ENCODE data around the gene GLI2. TPM values are rescaled to one million over a fixed set of nuclear protein-coding genes. Genes with fewer than 3 reads are reported as not detected.
A peak's percentile ranks its signal among the peaks of the same experiment; 100 is the strongest.

The GLI2 gene
- polyA plus RNA-seq, 3 donors, result not detected

GRCh38 chr2:120715353-120715752, 20.3 kb upstream of the GLI2 start:
- DNase-seq, result no peak
- Histone ChIP-seq H3K27ac (ENCODE audit: low read depth in 1 of 2, low read length in 2 of 2) (no peak overlapping the region), H3K9me3 (replicated peaks in 1 of 2; ENCODE audit: control insufficient read depth in 1 of 2, insufficient read depth in 1 of 2, low read length in 2 of 2) (no peaks in the 10 kb centered on the region), H3K4me2 (replicated peaks; ENCODE audit: extremely low read depth, low read length, poor library complexity, severe bottlenecking) (no peak overlapping the region), H3K4me3 (replicated peaks in 1 of 3; ENCODE audit: low read depth in 2 of 3, low read length in 3 of 3) (no peak overlapping the region), H3K27me3 (ENCODE audit: control insufficient read depth in 2 of 2, insufficient read depth in 2 of 2, low read length in 2 of 2) (no peaks in the 10 kb centered on the region), H3K9ac (ENCODE audit: insufficient read depth, low read length, poor library complexity, severe bottlenecking) (no peak overlapping the region), H3K4me1 (ENCODE audit: control insufficient read depth in 1 of 2, insufficient read depth in 2 of 2, low read length in 2 of 2) (no peaks in the 10 kb centered on the region), H2AFZ (ENCODE audit: insufficient read depth, low read depth, low read length, poor library complexity, severe bottlenecking) (no peak overlapping the region), H3K79me2 (ENCODE audit: insufficient read depth, low read length) (no peaks in the 10 kb centered on the region), H4K20me1 (ENCODE audit: insufficient read depth, low read length) (no peaks in the 10 kb centered on the region), H3K36me3 (replicated peaks in 1 of 2; ENCODE audit: control insufficient read depth in 1 of 2, insufficient read depth in 2 of 2, low read length in 2 of 2) (no peaks in the 10 kb centered on the region)
- H3K27ac Mint-ChIP-seq, result peak overlapping the region in 1 of 7 donors; percentile 30
- intact Hi-C loops (cut with micrococcal nuclease), result no loop called here
- no peak overlapping the region for H3K4me3 Mint-ChIP-seq
- 93% methylated on average over 8 of the region's 8 CpGs for WGBS (ENCODE audit: insufficient coverage)
- H3K36me3 Mint-ChIP-seq, result no peaks in the 10 kb centered on the region
- no peak for TF ChIP-seq CTCF (IDR thresholded peaks at IDR 0.05)
- no peaks in the 10 kb centered on the region for H3K4me1 Mint-ChIP-seq
- peaks cover under 1 to 11% (median 5%) of the 10 kb centered on the region in 3 donors for H3K27me3 Mint-ChIP-seq (ENCODE audit: low read depth in 3 of 3)
- H3K9me3 Mint-ChIP-seq, result no peaks in the 10 kb centered on the region

- WGBS (ENCODE audit: insufficient coverage), result 86% methylated on average over 8 of the region's 8 CpGs
- intact Hi-C loops (cut with micrococcal nuclease), result no loop called here
- Mint-ChIP-seq H3K27ac (no peak overlapping the region), H3K27me3 (ENCODE audit: low read depth in 3 of 3) (peaks cover 0 to 8% (median 5%) of the 10 kb centered on the region in 3 donors), H3K4me1 (no peaks in the 10 kb centered on the region), H3K36me3 (no peaks in the 10 kb centered on the region), H3K9me3 (no peaks in the 10 kb centered on the region), H3K4me3 (no peak overlapping the region)
- no peak overlapping the region for H3K4me3 ChIP-seq (replicated peaks in 1 of 3; ENCODE audit: low read depth in 2 of 3, low read length in 3 of 3)
- H3K36me3 ChIP-seq (replicated peaks in 1 of 2; ENCODE audit: control insufficient read depth in 1 of 2, insufficient read depth in 2 of 2, low read length in 2 of 2), result no peaks in the 10 kb centered on the region
- H3K27me3 ChIP-seq (ENCODE audit: control insufficient read depth in 2 of 2, insufficient read depth in 2 of 2, low read length in 2 of 2), result no peaks in the 10 kb centered on the region
- H3K9ac ChIP-seq (ENCODE audit: insufficient read depth, low read length, poor library complexity, severe bottlenecking), result no peak overlapping the region
- H3K4me1 ChIP-seq (ENCODE audit: control insufficient read depth in 1 of 2, insufficient read depth in 2 of 2, low read length in 2 of 2), result no peaks in the 10 kb centered on the region
- no peak for DNase-seq
- no peak overlapping the region for H2AFZ ChIP-seq (ENCODE audit: insufficient read depth, low read depth, low read length, poor library complexity, severe bottlenecking)
- no peak overlapping the region for H3K4me2 ChIP-seq (replicated peaks; ENCODE audit: extremely low read depth, low read length, poor library complexity, severe bottlenecking)
- H3K79me2 ChIP-seq (ENCODE audit: insufficient read depth, low read length), result no peaks in the 10 kb centered on the region
- H4K20me1 ChIP-seq (ENCODE audit: insufficient read depth, low read length), result no peaks in the 10 kb centered on the region
- no peak for TF ChIP-seq CTCF (IDR thresholded peaks at IDR 0.05)
- no peaks in the 10 kb centered on the region for H3K9me3 ChIP-seq (replicated peaks in 1 of 2; ENCODE audit: control insufficient read depth in 1 of 2, insufficient read depth in 1 of 2, low read length in 2 of 2)
- H3K27ac ChIP-seq (ENCODE audit: low read depth in 1 of 2, low read length in 2 of 2), result no peak overlapping the region
Observed at GRCh38 chr2:120715941-120716340, 19.7 kb upstream of the GLI2 start.

Measured in CD14-positive monocyte (primary cell).